T-cell (primary cell): ENCODE measurements around the gene TSGA10IP. TPM values are rescaled to one million over a fixed set of nuclear protein-coding genes. Genes with fewer than 3 reads are reported as not detected.
"Not testable (repeated sequence)": the region's sequence is repeated elsewhere in the genome, so short reads cannot be mapped to it uniquely, and the experiment has no call there.

Experiments used
- ATAC-seq, 4 experiments: fragments of 200-7000 bp in 3 of 4; fragments of 150-1000 bp in 1 of 4; cut with Tn5 transposase; replicated peaks in 1 of 4; 1 replicate in 3 of 4; 2 replicates in 1 of 4; pipeline ENCODE4 v1.10.0; 2021; ENCODE audit warnings: moderate library complexity in 3 of 4, mild to moderate bottlenecking in 2 of 4, moderate number of reproducible peaks in 1 of 4
- CTCF ChIA-PET, 2 donors: fragments of 300-600 bp; sonication (Branson Sonifier 250); formaldehyde crosslinking; loops; one replicate each; lab custom pipeline; 2022; ENCODE audit warnings: antibody characterized with exemption in 2 of 2; lab: Charles Lee
- POLR2A ChIA-PET, 2 donors: fragments of 300-600 bp; sonication (Branson Sonifier 250); formaldehyde crosslinking; loops; one replicate each; lab custom pipeline; 2022; ENCODE audit warnings: antibody characterized with exemption in 2 of 2; lab: Charles Lee
- DNase-seq, 35 experiments: peaks; one replicate each; pipeline versions ENCODE4 v3.0.0 to v3.0.0-alpha.2; 2013 to 2023
- H3K27ac ChIP-seq: one replicate; pipeline ENCODE4 v1.5.1; 2013; ENCODE audit warnings: low read length
- H3K27me3 ChIP-seq, 2 experiments: replicated peaks in 1 of 2; 1 replicate in 1 of 2; 2 replicates in 1 of 2; pipeline versions ENCODE4 v1.6.1 to v1.7.0; 2013; ENCODE audit warnings: low read length in 1 of 2, mixed read lengths in 1 of 2; ENCODE audit not compliant: control insufficient read depth in 2 of 2, insufficient read depth in 2 of 2; ENCODE audit errors: extremely low read depth in 1 of 2
- H3K36me3 ChIP-seq, 2 donors: 1 replicate in 1 of 2; 2 replicates in 1 of 2; pipeline versions ENCODE4 v1.6.1 to v1.7.0; 2013; ENCODE audit warnings: low read length in 1 of 2; ENCODE audit not compliant: control insufficient read depth in 2 of 2, insufficient read depth in 1 of 2; ENCODE audit errors: extremely low read depth in 1 of 2
- H3K4me1 ChIP-seq, 2 experiments: 1 replicate in 1 of 2; 2 replicates in 1 of 2; pipeline versions ENCODE4 v1.6.1 to v1.7.0; 2013; ENCODE audit warnings: low read length in 2 of 2, mixed read lengths in 1 of 2; ENCODE audit not compliant: insufficient read depth in 2 of 2, control insufficient read depth in 1 of 2; ENCODE audit errors: extremely low read depth in 1 of 2
- H3K4me3 ChIP-seq, 2 donors: 1 replicate in 1 of 2; 2 replicates in 1 of 2; pipeline versions ENCODE4 v1.5.1 to v1.7.0; 2013; ENCODE audit warnings: mild to moderate bottlenecking in 2 of 2, low read length in 1 of 2, moderate library complexity in 1 of 2; ENCODE audit not compliant: control insufficient read depth in 1 of 2; ENCODE audit errors: extremely low read depth in 1 of 2
- H3K9me3 ChIP-seq: 2 replicates; pipeline ENCODE4 v1.7.0; 2013
- H3K27ac Mint-ChIP-seq, 2 donors: one replicate each; pipeline ENCODE4 v1.8.0; 2020 to 2021; ENCODE audit warnings: mild to moderate bottlenecking in 2 of 2, mixed read lengths in 2 of 2
- H3K27me3 Mint-ChIP-seq, 2 donors: one replicate each; pipeline ENCODE4 v1.8.0; 2021 to 2022; ENCODE audit warnings: mixed read lengths in 2 of 2
- H3K36me3 Mint-ChIP-seq: one replicate; pipeline ENCODE4 v1.8.0; 2021; ENCODE audit warnings: mixed read lengths
- H3K4me1 Mint-ChIP-seq, 3 donors: one replicate each; pipeline ENCODE4 v1.8.0; 2020 to 2022; ENCODE audit warnings: mixed read lengths in 3 of 3, mild to moderate bottlenecking in 1 of 3
- H3K4me3 Mint-ChIP-seq, 3 donors: one replicate each; pipeline ENCODE4 v1.8.0; 2020 to 2022; ENCODE audit warnings: mild to moderate bottlenecking in 3 of 3, mixed read lengths in 3 of 3, moderate library complexity in 3 of 3
- H3K9me3 Mint-ChIP-seq, 3 donors: one replicate each; pipeline ENCODE4 v1.8.0; 2020 to 2022; ENCODE audit warnings: mixed read lengths in 3 of 3
- WGBS: methylation state at CpG from one replicate; pipeline ENCODE4 v1.1.5; 2013; ENCODE audit warnings: missing lambda C conversion rate; ENCODE audit not compliant: insufficient coverage; 5-methylcytosine and 5-hydroxymethylcytosine counted together
- total RNA-seq, 35 experiments: library from RNA in 6 of 35; stranded (reverse) in 6 of 35; fragments of 120-200 nt in 1 of 35; gene quantifications; one replicate each; pipeline versions ENCODE4 v1.2.1 to v1.2.4 and lab custom pipeline; 2013 to 2026

The TSGA10IP gene
- total RNA-seq, 5 donors from 2014 or later (not counting 1 experiment from before 2014, with no cell fraction given): not detected

DNA sequence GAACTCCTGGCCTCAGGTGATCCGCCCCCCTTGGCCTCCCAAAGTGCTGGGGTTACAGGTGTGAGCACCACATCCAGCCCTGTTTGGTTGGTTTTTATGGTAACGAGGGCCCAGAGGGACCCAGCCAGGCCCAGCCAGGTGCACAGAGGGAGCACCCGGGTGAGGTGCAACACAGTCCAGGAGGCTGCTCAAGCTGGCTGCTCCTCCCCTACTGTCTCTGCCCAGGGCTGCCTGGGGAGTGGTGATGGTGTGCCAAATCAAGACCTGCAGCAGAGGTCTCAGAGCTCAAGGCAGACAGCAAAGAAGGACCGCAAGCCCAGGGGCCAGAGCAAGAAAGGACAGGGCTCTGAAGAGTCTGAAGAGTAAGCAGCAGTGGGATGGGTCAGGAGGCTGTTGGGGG is 1.4 kb downstream of the TSGA10IP start:
- H3K36me3 ChIP-seq: no peaks in the 10 kb centered on the region
- Mint-ChIP-seq H3K4me3 (no peak overlapping the region), H3K27me3 (no peaks in the 10 kb centered on the region), H3K27ac (no peak overlapping the region), H3K4me1 (peaks cover 0 to under 1% (median 0%) of the 10 kb centered on the region in 3 donors), H3K9me3 (no peaks in the 10 kb centered on the region), H3K36me3 (no peaks in the 10 kb centered on the region)
- H3K4me3 ChIP-seq: no peak overlapping the region
- POLR2A ChIA-PET: no interaction called here
- H3K4me1 ChIP-seq: no peaks in the 10 kb centered on the region
- WGBS: 75% methylated on average over 3 of the region's 4 CpGs
- no peak overlapping the region for H3K27ac ChIP-seq
- H3K27me3 ChIP-seq: peaks cover 0 to 3% of the 10 kb centered on the region in 2 experiments
- CTCF ChIA-PET: no interaction called here
- peak in 1 of 4 experiments; percentile 6 for ATAC-seq
- no peak for DNase-seq
- H3K9me3 ChIP-seq: no peaks in the 10 kb centered on the region

DNA sequence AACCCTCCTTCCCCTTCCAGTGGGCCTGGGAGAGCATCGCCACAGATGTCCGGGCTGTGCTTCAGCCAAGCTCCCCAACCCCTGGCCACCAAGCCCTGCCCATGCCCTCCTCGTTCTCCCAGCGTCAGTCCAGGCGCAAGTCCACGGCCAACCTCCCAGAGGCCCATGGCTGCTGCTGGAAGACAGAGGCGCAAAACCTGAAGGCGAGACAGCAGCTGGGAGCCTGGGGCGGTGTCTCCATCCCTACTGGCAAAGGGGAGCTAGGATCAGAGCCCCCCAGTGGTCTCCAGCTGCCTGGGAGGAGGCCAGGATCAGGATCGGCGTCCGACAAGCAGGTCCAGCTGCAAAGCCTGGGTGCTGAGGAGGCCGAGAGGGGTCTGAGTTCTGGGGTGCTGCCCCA is 1.9 kb downstream of the TSGA10IP start:
- H3K27me3 ChIP-seq: peaks cover 0 to 3% of the 10 kb centered on the region in 2 experiments
- no peaks in the 10 kb centered on the region for H3K4me1 ChIP-seq
- no peak overlapping the region for H3K27ac ChIP-seq
- H3K36me3 Mint-ChIP-seq: no peaks in the 10 kb centered on the region
- ATAC-seq: no peak
- no peaks in the 10 kb centered on the region for H3K4me1 Mint-ChIP-seq
- no peak for DNase-seq
- H3K9me3 ChIP-seq: no peaks in the 10 kb centered on the region
- no peak overlapping the region for H3K27ac Mint-ChIP-seq
- no peaks in the 10 kb centered on the region for H3K36me3 ChIP-seq
- no peaks in the 10 kb centered on the region for H3K9me3 Mint-ChIP-seq
- POLR2A ChIA-PET: no interaction called here
- no peaks in the 10 kb centered on the region for H3K27me3 Mint-ChIP-seq
- 92% methylated on average over 12 of the region's 13 CpGs for WGBS
- CTCF ChIA-PET: no interaction called here
- H3K4me3 ChIP-seq: no peak overlapping the region
- no peak overlapping the region for H3K4me3 Mint-ChIP-seq

GRCh38 chr11:65947603-65948125 is 2.4 kb downstream of the TSGA10IP start:
- H3K4me3 Mint-ChIP-seq: no peak overlapping the region
- POLR2A ChIA-PET: no interaction called here

DNA sequence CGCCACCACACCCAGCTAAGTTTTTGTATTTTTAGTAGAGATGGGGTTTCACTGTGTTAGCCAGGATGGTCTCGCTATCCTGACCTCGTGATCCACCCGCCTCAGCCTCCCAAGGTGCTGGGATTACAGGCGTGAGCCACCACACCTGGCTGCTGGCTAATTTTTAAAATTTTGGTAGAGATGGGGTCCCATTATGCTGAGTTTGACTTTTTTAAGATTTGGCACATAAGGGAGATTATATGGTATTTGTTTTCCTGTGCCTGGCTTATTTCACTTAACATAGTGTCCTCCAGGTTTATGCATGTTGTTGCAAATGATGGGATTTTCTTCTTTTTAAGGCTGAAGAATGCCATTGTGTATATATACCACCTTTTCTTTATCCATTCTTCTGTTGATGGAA is 5.4 kb downstream of the TSGA10IP start:
- H3K4me3 Mint-ChIP-seq, H3K36me3 ChIP-seq, H3K4me3 ChIP-seq, H3K4me1 Mint-ChIP-seq, H3K27me3 Mint-ChIP-seq, H3K36me3 Mint-ChIP-seq, H3K9me3 ChIP-seq, H3K27ac Mint-ChIP-seq, POLR2A ChIA-PET, H3K27ac ChIP-seq, H3K9me3 Mint-ChIP-seq, H3K27me3 ChIP-seq, ATAC-seq, H3K4me1 ChIP-seq, DNase-seq: not testable (repeated sequence)
- 89% methylated on average over 4 of the region's 5 CpGs for WGBS
- CTCF ChIA-PET: interaction anchor here in 1 of 2 donors (0.6 kb wide), 1 partner anchor 442 kb away, joined by 3 read pairs; no protein-coding TSS in a partner anchor

More at GRCh38 chr11:65947603-65948125, 2.4 kb downstream of the TSGA10IP start:
- Histone ChIP-seq H3K4me1 (no peaks in the 10 kb centered on the region), H3K36me3 (no peaks in the 10 kb centered on the region), H3K4me3 (no peak overlapping the region), H3K27me3 (peaks cover 0 to 3% of the 10 kb centered on the region in 2 experiments), H3K9me3 (no peaks in the 10 kb centered on the region), H3K27ac (no peak overlapping the region)
- CTCF ChIA-PET: no interaction called here
- Mint-ChIP-seq H3K4me1 (no peaks in the 10 kb centered on the region), H3K27ac (no peak overlapping the region), H3K36me3 (no peaks in the 10 kb centered on the region), H3K9me3 (no peaks in the 10 kb centered on the region), H3K27me3 (no peaks in the 10 kb centered on the region)
- no peak for DNase-seq
- ATAC-seq: no peak
- WGBS: 90% methylated on average over 7 of the region's 12 CpGs

- CTCF ChIA-PET: interaction anchor here in 1 of 2 donors (0.6 to 0.7 kb wide), 2 partner anchors 22 to 67 kb away, joined by 3 to 7 read pairs; no protein-coding TSS in a partner anchor
- no CpG with 5 or more reads among the region's 3 CpGs for WGBS
- H3K9me3 ChIP-seq, H3K36me3 ChIP-seq, POLR2A ChIA-PET, H3K4me3 Mint-ChIP-seq, H3K4me1 Mint-ChIP-seq, ATAC-seq, H3K4me1 ChIP-seq, H3K36me3 Mint-ChIP-seq, H3K4me3 ChIP-seq, H3K27ac ChIP-seq, H3K27me3 Mint-ChIP-seq, H3K9me3 Mint-ChIP-seq, H3K27me3 ChIP-seq, H3K27ac Mint-ChIP-seq, DNase-seq: not testable (repeated sequence)
These were observed 6.4 kb downstream of the TSGA10IP start for GRCh38 chr11:65951641-65952040.

GRCh38 chr11:65952052-65952521 is 6.8 kb downstream of the TSGA10IP start:
- no peaks in the 10 kb centered on the region for H3K9me3 ChIP-seq
- H3K36me3 ChIP-seq: no peaks in the 10 kb centered on the region
- H3K27ac ChIP-seq: no peak overlapping the region
- Mint-ChIP-seq H3K4me1 (peaks cover 8 to 10% (median 10%) of the 10 kb centered on the region in 3 donors), H3K4me3 (no peak overlapping the region), H3K36me3 (no peaks in the 10 kb centered on the region), H3K27me3 (no peaks in the 10 kb centered on the region), H3K9me3 (no peaks in the 10 kb centered on the region), H3K27ac (no peak overlapping the region)
- no peak for DNase-seq
- 88% methylated on average over 5 of the region's 6 CpGs for WGBS
- no peak for ATAC-seq
- H3K4me1 ChIP-seq: peaks cover 2 to 10% of the 10 kb centered on the region in 2 experiments
- ChIA-PET POLR2A (no interaction called here), CTCF (no interaction called here)
- peaks cover 0 to 5% of the 10 kb centered on the region in 2 experiments for H3K27me3 ChIP-seq
- H3K4me3 ChIP-seq: no peak overlapping the region
